CD4-positive, CD25-positive, alpha-beta regulatory T cell (primary cell): ENCODE measurements around the gene TBX18. TPM values are rescaled to one million over a fixed set of nuclear protein-coding genes. Genes with fewer than 3 reads are reported as not detected.
A peak's percentile ranks its signal among the peaks of the same experiment; 100 is the strongest.

Source experiments
- ATAC-seq, 2 donors: fragments of 150-1000 bp; cut with Tn5 transposase; one replicate each; pipeline ENCODE4 v1.10.0; 2021; ENCODE audit warnings: low read depth in 2 of 2, moderate number of reproducible peaks in 2 of 2, moderate library complexity in 1 of 2
- DNase-seq, 3 donors: peaks; one replicate each; pipeline versions ENCODE4 v3.0.0 to v3.0.0-alpha.2; 2012 to 2022; ENCODE audit warnings: mixed read lengths in 1 of 3
- H3K27ac ChIP-seq: one replicate; pipeline ENCODE4 v1.7.0; 2013; ENCODE audit warnings: mild to moderate bottlenecking, low read length; ENCODE audit not compliant: insufficient read depth, poor library complexity, severe bottlenecking
- H3K27me3 ChIP-seq: one replicate; pipeline ENCODE4 v1.7.0; 2013; ENCODE audit warnings: low read length; ENCODE audit not compliant: control insufficient read depth, insufficient read depth
- H3K36me3 ChIP-seq: one replicate; pipeline ENCODE4 v1.7.0; 2013; ENCODE audit warnings: mild to moderate bottlenecking, low read length, moderate library complexity; ENCODE audit not compliant: control insufficient read depth, insufficient read depth
- H3K4me1 ChIP-seq: 2 replicates; pipeline ENCODE4 v1.7.0; 2013; ENCODE audit warnings: mild to moderate bottlenecking, low read length; ENCODE audit not compliant: insufficient read depth, control insufficient read depth, poor library complexity, severe bottlenecking
- H3K4me3 ChIP-seq: one replicate; pipeline ENCODE4 v1.7.0; 2013; ENCODE audit warnings: low read depth, mild to moderate bottlenecking, low read length, moderate library complexity
- H3K9me3 ChIP-seq, 2 experiments: 1 replicate in 1 of 2; 2 replicates in 1 of 2; pipeline ENCODE4 v1.7.0; 2013; ENCODE audit warnings: low read length in 2 of 2, mild to moderate bottlenecking in 1 of 2, moderate library complexity in 1 of 2; ENCODE audit not compliant: control insufficient read depth in 2 of 2
- H3K27ac Mint-ChIP-seq, 3 donors: one replicate each; pipeline ENCODE4 v1.8.0; 2020 to 2022; ENCODE audit warnings: mild to moderate bottlenecking in 3 of 3, mixed read lengths in 3 of 3, moderate library complexity in 2 of 3
- H3K27me3 Mint-ChIP-seq: one replicate; pipeline ENCODE4 v1.8.0; 2022; ENCODE audit warnings: mild to moderate bottlenecking, mixed read lengths
- H3K36me3 Mint-ChIP-seq: one replicate; pipeline ENCODE4 v1.8.0; 2020; ENCODE audit warnings: mixed read lengths
- H3K4me1 Mint-ChIP-seq, 4 donors: one replicate each; pipeline ENCODE4 v1.8.0; 2020 to 2022; ENCODE audit warnings: mixed read lengths in 4 of 4, mild to moderate bottlenecking in 1 of 4
- H3K4me3 Mint-ChIP-seq, 4 donors: one replicate each; pipeline ENCODE4 v1.8.0; 2020 to 2022; ENCODE audit warnings: mild to moderate bottlenecking in 4 of 4, mixed read lengths in 4 of 4, moderate library complexity in 3 of 4
- H3K9me3 Mint-ChIP-seq, 7 donors: one replicate each; pipeline ENCODE4 v1.8.0; 2020 to 2022; ENCODE audit warnings: mixed read lengths in 7 of 7, mild to moderate bottlenecking in 3 of 7, moderate library complexity in 2 of 7
- polyA plus RNA-seq, 4 donors: library from polyadenylated mRNA; unstranded; fragments of 300-500 nt; fragmentation: Illumina TruSeq; gene quantifications; one replicate each; pipeline ENCODE4 v1.2.3, GENCODE V29; 2021
- total RNA-seq: library from RNA; stranded (reverse); gene quantifications from one replicate; pipeline ENCODE4 v1.2.3, GENCODE V29; 2022

TBX18 gene
- total and polyA plus RNA-seq, 5 donors from 2014 or later = not detected

DNA sequence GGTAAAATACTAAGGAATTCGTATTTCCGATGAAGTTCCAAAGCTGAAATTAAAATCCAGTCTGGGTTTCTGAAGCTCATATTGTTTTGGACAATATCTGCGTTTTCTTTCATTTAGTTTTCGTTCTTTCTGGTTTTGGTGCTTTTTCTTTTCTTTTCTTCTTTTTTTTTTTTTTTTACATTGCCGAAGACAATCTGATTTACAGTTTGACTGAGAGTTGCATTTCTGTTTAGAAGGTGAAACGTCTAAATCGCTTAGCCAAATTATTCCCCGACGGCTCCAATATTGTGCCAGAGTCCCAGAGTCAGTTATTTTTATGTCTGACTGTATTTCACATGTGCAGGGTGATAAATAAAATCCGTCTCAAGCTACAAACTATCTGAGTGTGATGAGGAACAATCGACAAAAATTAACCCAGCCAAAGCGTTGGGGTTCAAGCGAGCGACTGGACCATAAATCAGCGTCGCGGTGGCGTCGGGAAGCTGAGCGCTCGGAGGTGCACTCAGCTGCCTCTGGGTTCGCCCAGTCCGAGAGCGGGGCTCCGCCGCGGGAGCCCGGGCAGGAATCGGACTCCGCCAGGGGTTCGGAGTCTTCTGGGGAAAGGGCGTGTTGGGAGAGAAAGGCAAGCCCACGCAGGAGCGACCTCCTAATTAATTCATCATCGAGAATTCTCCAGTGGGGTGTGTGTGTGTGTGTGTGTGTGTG, 8.2 kb upstream of the TBX18 start:
- Mint-ChIP-seq H3K36me3 (no peaks in the 10 kb centered on the region), H3K27ac (no peak overlapping the region), H3K4me3 (no peak overlapping the region), H3K4me1 (peaks cover 0 to 4% (median 2%) of the 10 kb centered on the region in 4 donors), H3K9me3 (peaks cover 0 to 10% (median 0%) of the 10 kb centered on the region in 7 donors), H3K27me3 (peaks cover 73% of the 10 kb centered on the region)
- ATAC-seq (no peak), DNase-seq (no peak)
- peaks cover 6% of the 10 kb centered on the region for H3K4me1 ChIP-seq
- peaks cover 27% of the 10 kb centered on the region for H3K27me3 ChIP-seq
- H3K9me3 ChIP-seq = no peaks in the 10 kb centered on the region
- H3K36me3 ChIP-seq = no peaks in the 10 kb centered on the region
- no peak overlapping the region for H3K27ac ChIP-seq
- no peak overlapping the region for H3K4me3 ChIP-seq

DNA sequence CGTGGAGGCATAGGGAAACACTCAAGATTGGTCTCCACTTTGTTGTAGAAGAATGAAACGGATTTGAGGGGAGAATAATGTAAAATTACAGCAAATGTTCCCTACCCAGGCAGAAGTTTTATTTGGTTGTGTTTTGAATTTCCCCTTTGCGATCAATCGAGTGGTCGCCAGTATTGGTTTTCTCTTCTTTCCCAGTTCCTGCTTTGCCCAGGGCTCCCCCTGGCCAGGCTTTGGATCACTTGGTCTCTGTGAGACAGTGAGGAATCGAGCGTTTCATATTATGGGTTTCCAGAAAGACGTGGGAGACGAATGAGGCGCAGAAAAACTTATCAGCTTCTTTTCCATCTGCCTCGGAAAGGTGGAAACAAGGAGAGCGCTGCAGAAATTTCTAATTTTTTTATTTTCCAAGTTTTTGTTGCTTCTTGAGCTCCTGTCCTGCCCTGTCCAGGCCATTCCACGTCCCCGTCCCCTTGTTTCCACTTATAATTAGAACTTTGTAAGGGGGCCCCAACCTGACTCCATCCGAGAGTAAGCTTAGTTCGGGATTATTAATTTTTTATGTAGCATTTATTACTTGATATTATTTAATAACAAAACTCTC, 7.5 kb upstream of the TBX18 start:
- no peaks in the 10 kb centered on the region for H3K36me3 ChIP-seq
- Mint-ChIP-seq H3K4me3 (no peak overlapping the region), H3K9me3 (peaks cover 0 to 13% (median 0%) of the 10 kb centered on the region in 7 donors), H3K4me1 (peaks cover 0 to 4% (median 3%) of the 10 kb centered on the region in 4 donors), H3K36me3 (no peaks in the 10 kb centered on the region), H3K27ac (no peak overlapping the region), H3K27me3 (peaks cover 76% of the 10 kb centered on the region)
- peaks cover 33% of the 10 kb centered on the region for H3K27me3 ChIP-seq
- H3K27ac ChIP-seq = no peak overlapping the region
- DNase-seq (no peak), ATAC-seq (no peak)
- no peaks in the 10 kb centered on the region for H3K9me3 ChIP-seq
- H3K4me3 ChIP-seq = no peak overlapping the region
- H3K4me1 ChIP-seq = peaks cover 6% of the 10 kb centered on the region

DNA sequence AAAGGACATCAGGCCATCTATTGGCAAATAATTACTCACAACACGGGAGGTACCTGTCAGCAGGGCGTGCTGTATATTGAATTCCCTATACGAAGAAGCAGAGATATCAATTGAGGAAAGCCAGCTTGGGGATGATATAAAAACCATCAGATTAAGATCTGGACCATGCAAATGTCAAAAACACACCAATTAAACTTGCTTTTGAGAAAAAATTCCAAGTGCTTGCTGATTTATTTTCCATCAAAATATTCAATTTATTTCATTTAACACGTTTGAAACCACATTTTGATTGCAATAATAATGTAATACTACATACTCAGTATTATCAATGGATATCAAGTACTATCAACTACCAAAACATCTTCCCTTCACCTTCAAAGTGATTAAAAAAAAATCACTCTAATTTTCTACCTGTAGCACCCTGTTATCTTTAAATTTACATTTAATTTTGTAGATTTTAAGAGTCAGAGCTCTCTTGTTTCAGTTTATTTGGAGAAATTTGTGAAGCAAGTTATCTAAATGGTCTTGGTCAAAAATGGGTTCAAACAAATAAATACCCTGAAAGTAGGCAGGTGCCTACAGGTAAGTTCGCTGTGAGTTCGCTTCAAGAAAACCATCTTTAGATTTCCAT, 6.8 kb upstream of the TBX18 start:
- no peak overlapping the region for H3K27ac ChIP-seq
- peaks cover 0 to 4% (median 3%) of the 10 kb centered on the region in 4 donors for H3K4me1 Mint-ChIP-seq
- H3K4me3 ChIP-seq = no peak overlapping the region
- no peaks in the 10 kb centered on the region for H3K9me3 ChIP-seq
- H3K4me1 ChIP-seq = peaks cover 6% of the 10 kb centered on the region
- no peak overlapping the region for H3K27ac Mint-ChIP-seq
- H3K36me3 ChIP-seq = no peaks in the 10 kb centered on the region
- ATAC-seq (no peak), DNase-seq (no peak)
- H3K4me3 Mint-ChIP-seq = no peak overlapping the region
- no peaks in the 10 kb centered on the region for H3K36me3 Mint-ChIP-seq
- peaks cover 0 to 13% (median 0%) of the 10 kb centered on the region in 7 donors for H3K9me3 Mint-ChIP-seq
- peaks cover 76% of the 10 kb centered on the region for H3K27me3 Mint-ChIP-seq
- peaks cover 33% of the 10 kb centered on the region for H3K27me3 ChIP-seq

DNA sequence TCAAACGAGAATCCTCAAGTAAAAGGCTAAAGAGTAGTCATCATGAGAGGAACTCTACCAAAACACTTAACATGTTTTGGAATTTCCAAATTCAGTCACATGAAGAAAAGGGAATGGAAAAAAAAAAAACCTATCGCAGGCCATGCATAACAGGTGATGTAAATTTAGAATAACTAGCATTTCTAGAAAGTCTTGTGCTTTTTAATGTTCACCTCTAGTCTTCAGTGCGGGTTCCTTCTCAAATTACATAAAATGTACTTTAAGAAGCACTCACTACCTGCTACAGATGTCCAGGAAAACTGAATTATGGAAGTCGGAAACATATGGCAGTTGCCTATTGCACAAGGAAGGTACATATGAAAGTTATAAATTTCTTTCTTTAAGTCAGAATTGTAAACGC, 6.1 kb upstream of the TBX18 start:
- no peak for DNase-seq
- no peak for ATAC-seq
- Mint-ChIP-seq H3K4me1 (peaks cover 0 to 4% (median 2%) of the 10 kb centered on the region in 4 donors), H3K4me3 (no peak overlapping the region), H3K36me3 (no peaks in the 10 kb centered on the region), H3K9me3 (peaks cover 0 to 13% (median 0%) of the 10 kb centered on the region in 7 donors), H3K27ac (no peak overlapping the region), H3K27me3 (peaks cover 76% of the 10 kb centered on the region)
- Histone ChIP-seq H3K27me3 (peaks cover 33% of the 10 kb centered on the region), H3K4me3 (no peak overlapping the region), H3K27ac (no peak overlapping the region), H3K36me3 (no peaks in the 10 kb centered on the region), H3K4me1 (peaks cover 6% of the 10 kb centered on the region), H3K9me3 (no peaks in the 10 kb centered on the region)

DNA sequence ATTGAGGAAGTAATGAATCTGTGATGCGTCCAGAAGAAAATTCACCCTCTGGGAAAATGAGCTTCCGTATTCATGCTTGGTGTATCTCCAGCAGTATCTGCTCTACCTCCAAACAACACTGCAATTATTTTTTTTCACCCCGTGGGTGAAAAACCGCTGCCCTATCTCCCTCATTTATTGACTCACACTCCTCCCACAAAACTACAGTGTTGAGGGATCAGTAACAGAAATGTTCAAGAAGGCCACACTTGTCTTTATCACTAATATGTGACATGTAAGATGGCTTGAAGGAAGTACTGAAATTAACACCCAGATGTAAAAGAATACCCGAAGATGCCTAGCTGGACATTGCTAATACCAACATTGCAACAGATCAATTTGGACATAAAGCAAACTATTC, 4.9 kb upstream of the TBX18 start:
- no peak overlapping the region for H3K27ac ChIP-seq
- peaks cover 35% of the 10 kb centered on the region for H3K27me3 ChIP-seq
- ATAC-seq (no peak), DNase-seq (no peak)
- no peaks in the 10 kb centered on the region for H3K36me3 ChIP-seq
- no peak overlapping the region for H3K27ac Mint-ChIP-seq
- H3K9me3 ChIP-seq = no peaks in the 10 kb centered on the region
- H3K4me3 Mint-ChIP-seq = no peak overlapping the region
- no peaks in the 10 kb centered on the region for H3K36me3 Mint-ChIP-seq
- H3K4me1 Mint-ChIP-seq = peaks cover 0 to 3% (median 1%) of the 10 kb centered on the region in 4 donors
- peaks cover 0 to 10% (median 0%) of the 10 kb centered on the region in 7 donors for H3K9me3 Mint-ChIP-seq
- no peak overlapping the region for H3K4me3 ChIP-seq
- peaks cover 6% of the 10 kb centered on the region for H3K4me1 ChIP-seq
- H3K27me3 Mint-ChIP-seq = peaks cover 80% of the 10 kb centered on the region

DNA sequence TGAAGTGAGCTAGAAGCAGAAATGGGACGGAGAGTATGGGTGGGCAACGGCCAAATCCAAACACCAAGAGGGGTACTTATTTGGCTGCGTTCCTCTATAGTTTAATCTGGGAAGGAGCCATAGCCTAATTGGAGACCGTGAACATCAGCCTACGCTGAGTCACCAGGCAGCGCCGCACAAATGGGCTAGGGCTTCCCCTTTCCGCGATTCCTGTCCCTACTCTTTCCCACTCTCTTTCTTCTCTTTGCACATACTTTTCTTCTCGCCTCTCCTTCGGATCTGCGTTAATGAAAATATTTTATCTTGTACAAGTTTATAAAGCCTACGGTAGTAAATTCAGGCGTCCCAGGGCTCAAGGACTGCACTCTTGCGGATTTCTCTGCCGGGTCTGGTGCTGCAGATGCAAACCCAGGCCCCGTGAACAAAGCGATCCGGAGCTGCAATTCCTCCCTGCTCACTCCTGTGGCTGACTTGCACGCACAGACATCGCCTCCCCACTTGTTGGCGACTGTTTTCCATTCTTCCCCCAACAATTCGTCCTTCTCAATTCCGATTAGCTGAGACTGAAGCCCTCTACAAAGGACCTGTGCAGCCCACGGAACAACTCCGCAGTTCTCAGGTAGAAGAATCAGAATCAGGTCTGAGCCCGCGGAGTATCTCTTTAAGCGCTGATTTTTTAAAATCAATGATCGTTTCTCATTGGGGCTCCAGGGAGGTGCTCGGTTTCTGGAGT, 4.2 kb upstream of the TBX18 start:
- Mint-ChIP-seq H3K9me3 (peaks cover 0 to 10% (median 0%) of the 10 kb centered on the region in 7 donors), H3K27ac (peak overlapping the region in 1 of 3 donors; percentile 93), H3K27me3 (peaks cover 83% of the 10 kb centered on the region), H3K36me3 (no peaks in the 10 kb centered on the region), H3K4me3 (no peak overlapping the region), H3K4me1 (peaks cover 0 to 5% (median 2%) of the 10 kb centered on the region in 4 donors)
- Histone ChIP-seq H3K9me3 (no peaks in the 10 kb centered on the region), H3K4me3 (no peak overlapping the region), H3K36me3 (no peaks in the 10 kb centered on the region), H3K27ac (no peak overlapping the region), H3K27me3 (peaks cover 35% of the 10 kb centered on the region), H3K4me1 (peaks cover 5% of the 10 kb centered on the region)
- ATAC-seq (no peak), DNase-seq (no peak)

DNA sequence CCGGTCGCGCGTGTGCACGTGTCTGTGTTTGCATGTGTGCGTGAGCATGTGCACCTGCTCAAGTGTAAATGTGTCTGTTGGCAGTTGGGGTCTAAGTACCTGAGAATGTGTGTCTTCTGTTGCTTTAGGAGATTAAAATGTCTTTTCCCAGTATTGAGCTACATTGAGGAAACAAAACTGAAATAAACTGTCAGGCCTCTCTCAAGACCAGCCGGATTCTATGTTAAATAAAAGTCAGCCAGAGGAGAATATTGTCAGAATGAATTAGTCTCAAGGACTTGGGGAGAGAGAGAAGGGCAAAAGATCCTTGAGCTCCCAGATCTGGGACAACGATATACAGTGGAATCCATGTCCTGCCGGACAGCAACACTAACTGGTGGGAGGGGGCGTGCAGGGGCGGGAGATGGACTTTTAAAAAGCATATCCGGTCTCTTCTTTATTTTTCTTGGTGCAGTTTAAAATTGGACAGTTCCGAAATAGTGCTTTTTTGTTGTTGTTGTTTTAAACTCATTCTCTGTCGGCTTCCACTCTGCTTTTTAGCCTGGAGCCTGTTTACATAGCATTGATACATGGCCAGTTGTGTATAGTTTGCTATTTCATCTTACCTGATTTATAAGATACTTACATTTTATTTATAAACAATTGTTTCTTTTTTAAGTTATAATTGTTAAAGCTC, 3.3 kb upstream of the TBX18 start:
- Histone ChIP-seq H3K4me3 (no peak overlapping the region), H3K36me3 (no peaks in the 10 kb centered on the region), H3K27ac (no peak overlapping the region), H3K4me1 (peaks cover 8% of the 10 kb centered on the region), H3K27me3 (peaks cover 35% of the 10 kb centered on the region), H3K9me3 (no peaks in the 10 kb centered on the region)
- Mint-ChIP-seq H3K9me3 (peaks cover 0 to 10% (median 2%) of the 10 kb centered on the region in 7 donors), H3K27me3 (peaks cover 79% of the 10 kb centered on the region), H3K4me3 (no peak overlapping the region), H3K4me1 (peaks cover 0 to 8% (median 2%) of the 10 kb centered on the region in 4 donors), H3K27ac (no peak overlapping the region), H3K36me3 (no peaks in the 10 kb centered on the region)
- DNase-seq (no peak), ATAC-seq (no peak)
